Activated CD4-positive, alpha-beta T cell treated with anti-CD3 and anti-CD28 coated beads, Interleukin-2, amount 50 U/mL, for 4 hours (primary cell): ENCODE data around the gene FAM180B.
"Not testable (repeated sequence)": the region's sequence is repeated elsewhere in the genome, so short reads cannot be mapped to it uniquely, and the experiment has no call there.

Source experiments
- DNase-seq, 2 experiments: peaks; one replicate each; pipeline ENCODE4 v3.0.0-alpha.2; 2020

The FAM180B gene

DNA sequence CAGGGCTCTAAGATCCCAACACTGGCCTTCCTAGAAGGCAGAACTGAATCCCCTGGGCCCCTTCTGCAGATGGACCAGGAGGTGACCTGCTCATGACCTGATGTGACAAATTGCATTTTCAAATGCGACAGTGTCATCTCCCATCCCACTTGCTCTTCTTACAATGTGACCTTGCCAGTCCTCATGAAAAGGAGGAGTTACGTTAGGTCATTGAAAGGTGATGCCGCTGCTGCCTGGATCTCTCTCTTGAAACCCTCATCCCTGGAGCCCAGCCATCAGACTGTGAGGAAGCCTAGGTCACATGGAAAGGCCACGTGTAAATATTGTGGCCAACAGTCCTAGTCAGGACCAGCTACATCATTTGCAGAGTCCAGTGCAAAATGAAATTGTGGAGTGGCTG is 13.4 kb downstream of the FAM180B start:
- DNase-seq: no peak

DNA sequence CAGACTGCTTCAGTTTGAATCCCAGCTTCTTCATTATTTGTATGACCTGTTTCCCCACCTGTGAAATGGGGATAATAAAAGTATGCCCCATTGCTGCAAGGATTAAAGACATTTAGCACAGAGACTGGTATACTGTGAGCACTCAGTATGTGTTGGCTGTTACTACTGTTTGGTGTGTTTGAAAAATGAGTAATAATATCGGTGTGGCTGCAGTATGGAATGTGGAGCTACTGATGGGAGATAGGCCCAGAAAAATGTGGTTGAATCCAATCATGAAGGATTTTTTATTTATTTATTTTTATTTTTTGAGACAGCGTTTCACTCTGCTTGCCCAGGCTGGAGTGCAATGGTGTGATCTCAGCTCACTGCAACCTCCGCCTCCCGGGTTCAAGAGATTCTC is 16.8 kb downstream of the FAM180B start:
- no peak for DNase-seq

DNA sequence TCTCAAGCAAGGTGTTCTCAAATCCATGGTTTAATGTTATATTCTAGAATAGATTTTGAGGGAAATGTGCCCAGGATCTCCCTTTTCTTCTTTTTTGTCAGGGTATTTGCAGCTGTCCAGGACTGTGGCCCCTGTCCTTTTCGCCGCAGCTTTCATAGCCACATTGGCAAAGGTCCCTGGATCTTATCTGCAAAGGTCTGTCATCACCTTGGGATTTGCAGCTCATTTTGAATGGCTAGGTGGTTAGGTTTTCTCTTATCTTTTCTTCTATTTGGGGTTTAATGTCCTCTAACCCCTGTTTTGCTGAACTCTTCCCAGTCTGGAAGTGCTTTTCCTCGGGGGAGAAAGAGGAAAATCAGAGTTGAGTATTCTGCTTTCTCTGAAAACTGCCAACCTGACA is 19.4 kb downstream of the FAM180B start:
- no peak for DNase-seq

DNA sequence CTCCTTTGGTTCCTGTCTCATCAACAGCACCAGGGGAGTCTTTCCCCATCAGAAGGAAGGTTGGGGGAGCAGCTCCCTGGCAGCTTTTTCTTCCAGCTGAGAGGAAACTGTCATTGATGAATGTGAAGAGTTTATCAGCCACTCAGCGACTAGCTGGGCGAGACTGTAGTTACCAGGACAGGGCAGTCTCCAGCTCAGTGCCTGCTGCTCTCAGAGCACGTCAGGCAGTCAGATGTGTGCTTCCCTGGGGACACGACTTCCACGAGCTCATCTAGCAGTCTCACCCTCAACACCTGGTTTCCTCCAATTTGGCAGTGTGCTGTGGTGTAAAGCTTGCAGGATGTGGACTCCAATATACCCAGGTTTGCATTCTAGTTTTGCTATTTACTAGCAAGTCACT is 20.3 kb downstream of the FAM180B start:
- no peak for DNase-seq

GRCh38 chr11:47607380-47607779 is 20.9 kb downstream of the FAM180B start:
- DNase-seq: no peak

DNA sequence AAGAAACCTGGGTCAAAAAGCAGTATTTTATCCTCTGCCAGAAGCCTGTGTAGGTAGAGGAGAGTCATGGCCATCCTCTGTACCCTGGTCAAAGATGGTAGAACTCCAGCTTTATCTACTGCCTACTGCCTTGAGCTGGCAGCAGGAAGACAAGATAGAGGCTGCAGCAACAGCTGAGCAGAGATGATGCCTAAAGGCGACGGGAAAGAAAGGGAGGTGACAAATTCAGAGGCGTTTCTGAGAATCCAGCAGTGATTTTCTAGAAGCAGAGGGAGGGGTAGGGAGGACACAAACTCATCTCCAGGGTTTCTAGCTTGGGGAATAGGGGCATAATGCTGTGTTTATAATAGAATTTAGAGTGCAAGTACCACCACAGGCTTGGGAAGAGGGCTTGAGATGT is 23.2 kb downstream of the FAM180B start:
- no peak for DNase-seq

DNA sequence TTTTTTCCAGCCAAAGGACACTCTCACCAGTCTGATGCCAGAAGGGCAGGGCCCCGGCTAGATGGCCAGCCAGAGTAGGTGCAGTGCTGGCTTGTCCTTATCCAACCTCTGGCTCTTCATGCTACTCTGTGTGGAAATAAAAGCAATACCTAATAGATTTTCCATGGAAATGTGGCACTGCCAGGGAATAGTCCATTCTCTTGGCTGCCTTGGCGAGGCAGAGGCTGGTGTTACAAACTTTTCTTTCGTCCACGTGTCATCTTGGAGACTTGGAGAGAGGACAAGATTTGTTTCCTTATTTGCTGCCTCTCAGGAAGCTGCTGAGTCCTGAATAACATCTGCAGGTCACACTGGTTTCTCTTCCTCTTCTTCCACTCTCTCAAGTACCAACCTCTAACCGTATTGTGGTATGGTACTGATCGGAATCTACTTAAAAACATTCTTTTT is 24.9 kb downstream of the FAM180B start:
- DNase-seq: no peak

- DNase-seq: no peak
Measured at GRCh38 chr11:47615249-47615648, 28.8 kb downstream of the FAM180B start.

GRCh38 chr11:47616726-47617416 is 30.4 kb downstream of the FAM180B start:
- DNase-seq: no peak

GRCh38 chr11:47617417-47617809 is 30.9 kb downstream of the FAM180B start:
- DNase-seq: no peak

- no peak for DNase-seq
Measured at GRCh38 chr11:47620836-47621378, 34.4 kb downstream of the FAM180B start.

DNA sequence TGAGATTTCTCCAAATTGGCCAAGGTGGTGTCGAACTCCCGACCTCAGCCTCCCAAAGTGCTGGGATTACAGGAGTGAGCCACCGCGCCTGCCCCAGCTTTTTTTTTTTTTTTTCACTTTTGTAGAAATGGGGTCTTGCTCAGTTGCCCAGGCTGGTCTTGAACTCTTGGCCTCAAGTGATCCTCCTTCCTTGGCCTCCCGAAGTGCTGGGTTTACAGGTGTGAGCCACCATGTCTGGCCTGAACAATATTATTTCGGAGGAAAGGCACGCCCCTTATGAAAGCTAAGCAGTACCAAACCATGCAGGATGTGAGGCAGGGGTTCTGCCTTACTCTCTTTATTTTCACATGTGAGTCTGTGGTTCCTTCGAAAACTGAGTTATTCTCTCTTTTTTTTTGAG is 39.8 kb downstream of the FAM180B start:
- DNase-seq: no peak

GRCh38 chr11:47628026-47628425 is 41.5 kb downstream of the FAM180B start:
- DNase-seq: no peak

DNA sequence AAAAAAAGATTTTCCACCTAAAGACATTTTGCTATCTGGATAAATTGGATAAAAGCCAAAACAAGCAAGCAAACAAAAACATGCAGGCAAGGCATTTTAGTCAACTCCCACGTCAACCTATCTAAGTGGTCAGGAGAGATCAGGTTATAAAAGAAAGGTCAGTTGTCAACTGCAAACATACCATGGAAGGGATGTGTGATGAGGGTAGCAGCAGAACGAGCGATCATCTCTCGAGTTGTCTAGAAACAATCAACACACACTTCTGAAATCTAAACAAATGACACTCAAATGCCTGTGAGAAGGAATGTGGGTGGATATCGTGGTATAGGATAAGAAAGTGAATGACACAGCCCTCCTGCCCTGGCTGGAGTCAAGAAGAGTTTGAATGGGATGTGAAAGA is 45.0 kb downstream of the FAM180B start:
- DNase-seq: no peak

DNA sequence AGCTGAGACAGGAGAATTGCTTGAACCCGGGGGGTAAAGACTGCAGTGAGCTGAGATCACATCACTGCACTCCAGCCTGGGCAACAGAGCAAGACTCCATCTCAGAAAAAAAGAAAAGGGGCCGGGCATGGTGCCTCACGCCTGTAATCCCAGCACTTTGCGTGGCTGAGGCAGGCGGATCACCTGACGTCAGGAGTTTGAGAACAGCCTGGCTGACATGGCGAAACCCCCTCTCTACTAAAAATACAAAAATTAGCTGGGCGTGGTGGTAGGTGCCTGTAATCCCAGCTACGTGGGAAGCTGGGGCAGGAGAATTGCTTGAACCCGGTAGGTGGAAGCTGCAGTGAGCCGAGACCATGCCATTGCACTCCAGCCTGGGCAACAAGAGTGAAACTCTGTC is 49.9 kb downstream of the FAM180B start:
- DNase-seq: not testable (repeated sequence)
